Measurements from ENCODE around the gene COL4A4.

DNA sequence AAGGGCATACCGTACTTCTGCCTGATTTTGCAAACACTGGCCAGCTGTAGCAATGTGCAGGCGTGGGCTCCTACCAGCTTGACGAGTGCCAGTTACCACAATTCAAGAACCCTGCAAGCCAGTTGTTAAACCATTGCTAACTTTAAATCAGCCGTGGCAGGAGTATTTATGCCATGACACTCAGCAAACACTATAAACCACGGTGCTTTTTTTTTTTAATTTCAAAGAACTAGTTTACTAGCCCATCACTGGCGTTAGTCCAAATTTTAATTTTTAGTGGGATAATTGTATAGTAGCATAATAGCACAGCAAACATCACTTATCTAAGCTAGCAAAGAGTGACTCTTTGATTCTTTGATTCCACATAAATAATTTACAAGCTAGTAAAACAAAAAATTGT lies 111.1 kb downstream of the COL4A4 start:
- TF ChIP-seq CTCF (conservative IDR thresholded peaks at IDR 0.05 in 1 of 2, IDR thresholded peaks at IDR 0.05 in 1 of 2; ENCODE audit: low read depth in 1 of 2, low read length in 2 of 2) (no peak), EZH2 (IDR thresholded peaks at IDR 0.05; ENCODE audit: low read length, missing control alignments) (no peak)
